ENCODE measurements around the gene TRAF4. TPM values are rescaled to one million over a fixed set of nuclear protein-coding genes. Genes with fewer than 3 reads are reported as not detected.

TRAF4 gene
- total and polyA plus RNA-seq, 9 of the 15 experiments (the other 6 are each of a cell fraction or from before 2014, with no cell fraction given) = 2.4 to 147 (median 72.4) TPM

GRCh38 chr17:28710861-28711722 lies 32.7 kb upstream of the TRAF4 start (continued):
- TF ChIP-seq CHD7 (IDR thresholded peaks at IDR 0.05; ENCODE audit: low read depth, low read length) = no peak
- TF ChIP-seq RNF219 (CRISPR knock-in tag; IDR thresholded peaks at IDR 0.05) = no peak
- peak in 1 of 2 experiments; percentile 44; a peak in 1 of 4 replicates for TF ChIP-seq TBL1XR1 (IDR thresholded peaks at IDR 0.05; ENCODE audit: low read length in 2 of 2)
- no peak for TF ChIP-seq HMG20A (CRISPR knock-in tag; conservative IDR thresholded peaks at IDR 0.05)
- TF ChIP-seq STAT5A (IDR thresholded peaks at IDR 0.05; ENCODE audit: borderline replicate concordance, low read length) = no peak
- TF ChIP-seq BHLHE40 (IDR thresholded peaks at IDR 0.05; ENCODE audit: low read length) = peak; percentile 49; the same call in 1 of the 2 replicates
- no peak for TF ChIP-seq ZBTB34 (CRISPR knock-in tag; IDR thresholded peaks at IDR 0.05)
- peak; percentile 87 for TF ChIP-seq RBM25 (IDR thresholded peaks at IDR 0.05; ENCODE audit: low read depth, low read length, severe bottlenecking)
- no peak for TF ChIP-seq ATF3 (IDR thresholded peaks at IDR 0.05)
- peak; percentile 54; the same call in 1 of the 2 replicates for TF ChIP-seq ATF3 (CRISPR knock-in tag; conservative IDR thresholded peaks at IDR 0.05)

Measured in K562 (cell line).